ENCODE data around the gene GANAB.

- TF ChIP-seq ZNF639 (CRISPR knock-in tag; conservative IDR thresholded peaks at IDR 0.05) (no peak), MAX (IDR thresholded peaks at IDR 0.05) (no peak), SNAPC5 (CRISPR knock-in tag; IDR thresholded peaks at IDR 0.05; ENCODE audit: borderline replicate concordance) (no peak), SIN3A (IDR thresholded peaks at IDR 0.05; ENCODE audit: borderline replicate concordance, low read depth, low read length) (no peak), ZNF274 (CRISPR knock-in tag; IDR thresholded peaks at IDR 0.05) (no peak), BHLHE40 (IDR thresholded peaks at IDR 0.05; ENCODE audit: low read length) (no peak)
Observed at GRCh38 chr11:62602141-62603071, 44.0 kb downstream of the GANAB start.
